DOHH2 (cell line): ENCODE data around the gene MCMBP.
"Not testable (repeated sequence)": the region's sequence is repeated elsewhere in the genome, so short reads cannot be mapped to it uniquely, and the experiment has no call there.

ENCODE experiments used
- EZH2phosphoT487 ChIP-seq: fragments of 200-600 bp; sonication (generic); IDR thresholded peaks from 2 replicates; pipeline ENCODE4 v1.6.1; 2017; ENCODE audit warnings: borderline replicate concordance, mild to moderate bottlenecking, antibody characterized with exemption, low read length, moderate library complexity, mixed read lengths
- TF ChIP-seq, protein P1 (sequence below): fragments of 200-600 bp; sonication (generic); IDR thresholded peaks from one replicate; pipeline ENCODE4 v1.5.1; 2014; ENCODE audit warnings: antibody characterized with exemption, mild to moderate bottlenecking, low read depth, low read length; ENCODE audit not compliant: poor library complexity, severe bottlenecking

DNA sequence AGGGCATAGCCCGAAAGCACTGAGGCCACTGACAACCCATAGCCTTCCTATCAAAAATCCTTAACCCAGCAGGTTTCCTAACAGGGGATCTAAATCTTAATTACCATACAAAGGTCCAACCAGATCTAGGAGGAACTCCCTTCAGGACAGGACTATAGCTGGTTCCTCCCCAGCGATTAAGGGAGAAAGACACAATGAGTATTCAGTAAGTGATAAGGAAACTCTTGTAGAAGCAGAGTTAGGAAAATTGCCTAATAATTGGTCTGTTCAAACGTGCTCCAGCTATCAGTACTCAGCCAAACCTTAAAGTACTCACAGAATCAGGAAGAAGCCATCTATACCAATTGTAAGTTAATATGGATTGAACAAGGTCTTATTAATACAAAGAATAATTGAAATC lies 16.6 kb upstream of the MCMBP start:
- TF ChIP-seq, protein P1, sequence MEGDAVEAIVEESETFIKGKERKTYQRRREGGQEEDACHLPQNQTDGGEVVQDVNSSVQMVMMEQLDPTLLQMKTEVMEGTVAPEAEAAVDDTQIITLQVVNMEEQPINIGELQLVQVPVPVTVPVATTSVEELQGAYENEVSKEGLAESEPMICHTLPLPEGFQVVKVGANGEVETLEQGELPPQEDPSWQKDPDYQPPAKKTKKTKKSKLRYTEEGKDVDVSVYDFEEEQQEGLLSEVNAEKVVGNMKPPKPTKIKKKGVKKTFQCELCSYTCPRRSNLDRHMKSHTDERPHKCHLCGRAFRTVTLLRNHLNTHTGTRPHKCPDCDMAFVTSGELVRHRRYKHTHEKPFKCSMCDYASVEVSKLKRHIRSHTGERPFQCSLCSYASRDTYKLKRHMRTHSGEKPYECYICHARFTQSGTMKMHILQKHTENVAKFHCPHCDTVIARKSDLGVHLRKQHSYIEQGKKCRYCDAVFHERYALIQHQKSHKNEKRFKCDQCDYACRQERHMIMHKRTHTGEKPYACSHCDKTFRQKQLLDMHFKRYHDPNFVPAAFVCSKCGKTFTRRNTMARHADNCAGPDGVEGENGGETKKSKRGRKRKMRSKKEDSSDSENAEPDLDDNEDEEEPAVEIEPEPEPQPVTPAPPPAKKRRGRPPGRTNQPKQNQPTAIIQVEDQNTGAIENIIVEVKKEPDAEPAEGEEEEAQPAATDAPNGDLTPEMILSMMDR, result not testable (repeated sequence)
- not testable (repeated sequence) for TF ChIP-seq EZH2phosphoT487
